ENCODE data around the gene PDZD2.

- TF ChIP-seq POLR2A (IDR thresholded peaks at IDR 0.05; ENCODE audit: low read length) (no peak), GATA1 (IDR thresholded peaks at IDR 0.05; ENCODE audit: low read depth, low read length) (no peak)
Observed at GRCh38 chr5:32127711-32128110, 488.8 kb downstream of the PDZD2 start.
